Coronary artery (tissue), 2 donors: ENCODE results near the gene TOMM40L.

Source experiments
- DNase-seq: peaks from one replicate; pipeline ENCODE4 v3.0.0-alpha.2; 2017; ENCODE audit warnings: low spot score
- H3K27ac ChIP-seq, 2 donors: fragments of 200-600 bp; sonication (generic); one replicate each; pipeline ENCODE4 v1.5.1; 2016 to 2019
- H3K4me3 ChIP-seq: fragments of 200-600 bp; sonication (generic); 2 replicates; pipeline ENCODE4 v1.5.1; 2016; ENCODE audit warnings: mild to moderate bottlenecking, moderate library complexity
- TF ChIP-seq, protein P1 (sequence below): fragments of 200-600 bp; sonication (generic); IDR thresholded peaks from one replicate; pipeline ENCODE4 v1.5.1; 2019; ENCODE audit warnings: antibody characterized with exemption

Gene TOMM40L

DNA sequence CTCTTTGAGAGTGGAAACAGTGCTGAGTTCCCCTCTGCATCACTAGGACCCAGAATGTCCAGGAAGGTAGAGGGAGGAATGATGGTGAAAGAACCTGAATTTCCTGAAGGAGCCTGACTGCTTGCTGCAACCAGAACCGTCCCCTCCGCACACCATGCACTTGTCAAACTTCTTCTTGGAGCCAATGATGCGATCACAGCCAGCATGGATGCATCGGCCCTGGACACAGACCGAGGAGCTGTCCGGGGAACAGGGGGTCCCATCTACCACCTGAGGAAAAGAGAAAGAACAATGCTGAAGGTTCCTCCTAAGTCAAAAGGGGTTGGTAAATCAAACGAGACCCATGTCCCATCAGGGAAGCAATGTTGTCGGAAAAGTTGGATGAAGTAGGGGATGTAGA is 33.9 kb upstream of the TOMM40L start:
- TF ChIP-seq, protein P1, sequence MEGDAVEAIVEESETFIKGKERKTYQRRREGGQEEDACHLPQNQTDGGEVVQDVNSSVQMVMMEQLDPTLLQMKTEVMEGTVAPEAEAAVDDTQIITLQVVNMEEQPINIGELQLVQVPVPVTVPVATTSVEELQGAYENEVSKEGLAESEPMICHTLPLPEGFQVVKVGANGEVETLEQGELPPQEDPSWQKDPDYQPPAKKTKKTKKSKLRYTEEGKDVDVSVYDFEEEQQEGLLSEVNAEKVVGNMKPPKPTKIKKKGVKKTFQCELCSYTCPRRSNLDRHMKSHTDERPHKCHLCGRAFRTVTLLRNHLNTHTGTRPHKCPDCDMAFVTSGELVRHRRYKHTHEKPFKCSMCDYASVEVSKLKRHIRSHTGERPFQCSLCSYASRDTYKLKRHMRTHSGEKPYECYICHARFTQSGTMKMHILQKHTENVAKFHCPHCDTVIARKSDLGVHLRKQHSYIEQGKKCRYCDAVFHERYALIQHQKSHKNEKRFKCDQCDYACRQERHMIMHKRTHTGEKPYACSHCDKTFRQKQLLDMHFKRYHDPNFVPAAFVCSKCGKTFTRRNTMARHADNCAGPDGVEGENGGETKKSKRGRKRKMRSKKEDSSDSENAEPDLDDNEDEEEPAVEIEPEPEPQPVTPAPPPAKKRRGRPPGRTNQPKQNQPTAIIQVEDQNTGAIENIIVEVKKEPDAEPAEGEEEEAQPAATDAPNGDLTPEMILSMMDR: no peak
- DNase-seq: no peak
- no peak overlapping the region for H3K27ac ChIP-seq
- no peak overlapping the region for H3K4me3 ChIP-seq

DNA sequence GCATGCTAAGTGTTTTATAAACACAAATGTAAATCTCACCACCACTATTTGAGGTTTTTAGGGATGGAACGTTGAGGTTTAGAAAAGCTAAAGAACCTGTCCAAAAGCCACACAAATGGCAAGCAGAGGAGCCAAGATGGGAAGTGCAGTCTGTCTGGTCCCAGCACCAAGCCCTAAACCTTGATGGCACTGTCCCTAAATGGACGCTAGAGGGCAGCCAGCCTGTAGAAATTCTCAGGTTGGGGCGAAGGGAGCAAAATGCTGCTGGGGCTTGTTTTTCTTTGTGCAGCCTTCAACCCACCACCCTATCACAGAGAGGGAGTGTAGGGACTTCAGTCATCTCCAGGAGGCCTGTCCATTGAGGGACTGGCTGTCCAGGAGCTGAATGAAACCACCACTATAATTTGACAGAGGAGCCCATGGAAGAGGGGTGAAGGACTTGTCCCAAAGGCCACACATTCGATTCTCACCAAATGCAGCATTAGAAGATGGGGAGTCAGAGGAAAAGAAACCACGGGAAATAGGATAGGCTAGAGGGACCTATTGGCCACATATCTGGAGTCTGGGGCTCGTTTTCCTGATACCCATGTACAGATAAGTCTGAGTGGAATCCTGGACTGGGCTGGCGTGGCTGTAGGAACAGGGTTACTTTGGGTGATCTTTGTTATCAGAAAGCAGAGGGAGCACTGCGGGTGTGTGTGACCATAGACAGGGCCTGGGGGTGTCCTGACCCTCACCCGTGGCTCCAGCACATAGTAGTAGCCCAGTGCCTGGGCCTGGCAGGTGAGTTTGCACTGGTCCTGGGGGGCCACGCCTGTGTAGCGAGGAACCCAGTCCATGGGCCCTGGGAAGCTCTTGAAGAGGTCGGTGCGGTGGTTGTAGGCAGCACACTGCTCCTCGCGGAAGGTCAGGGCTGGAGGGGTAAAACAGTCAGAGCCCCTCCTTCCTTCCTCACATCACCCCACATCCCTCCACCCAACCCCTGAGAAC is 33.1 kb upstream of the TOMM40L start:
- H3K4me3 ChIP-seq: peak overlapping the region; percentile 75
- no peak for DNase-seq
- TF ChIP-seq, protein P1: peak; percentile 82
- H3K27ac ChIP-seq: peak overlapping the region; percentile 23 to 70

GRCh38 chr1:161193561-161194235 is 32.2 kb upstream of the TOMM40L start:
- Histone ChIP-seq H3K4me3 (peak overlapping the region; percentile 75), H3K27ac (peak overlapping the region; percentile 23 to 70)
- no peak for DNase-seq
- TF ChIP-seq, protein P1: no peak

- peak overlapping the region in 1 of 2 donors; percentile 98 for H3K27ac ChIP-seq
- DNase-seq: no peak
- H3K4me3 ChIP-seq: peak overlapping the region; percentile 75
- TF ChIP-seq, protein P1: no peak
Measured at GRCh38 chr1:161195171-161195570, 30.7 kb upstream of the TOMM40L start.

DNA sequence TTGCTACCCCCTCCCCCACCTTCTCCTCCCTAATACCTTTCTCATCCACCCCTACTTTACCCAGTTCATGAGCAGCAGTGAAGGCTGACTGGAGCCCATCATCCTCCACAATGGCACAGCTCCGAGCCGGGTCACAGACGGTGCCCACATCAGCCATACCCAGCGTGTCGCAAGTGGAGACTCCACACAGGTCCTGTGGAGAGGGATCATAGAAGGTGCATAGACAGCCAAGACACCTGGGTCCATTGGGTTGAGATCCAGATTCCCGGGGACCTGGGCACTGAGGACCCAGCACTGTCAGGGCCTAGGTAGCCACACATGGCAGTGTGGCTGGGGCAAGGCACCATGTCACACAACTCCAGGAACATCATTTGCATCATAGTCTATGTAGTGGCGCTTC is 29.7 kb upstream of the TOMM40L start:
- Histone ChIP-seq H3K27ac (peak overlapping the region in 1 of 2 donors; percentile 98), H3K4me3 (peak overlapping the region; percentile 75)
- TF ChIP-seq, protein P1: no peak
- no peak for DNase-seq

- Histone ChIP-seq H3K4me3 (peak overlapping the region; percentile 75), H3K27ac (peak overlapping the region; percentile 97 to 98)
- no peak for DNase-seq
- TF ChIP-seq, protein P1: no peak
Measured at GRCh38 chr1:161196521-161197451, 29.1 kb upstream of the TOMM40L start.
